Natural killer cell treated with Interleukin-12 subunit alpha and Interleukin-12 subunit beta and Interleukin-15 and Interleukin-18, amount 100 ng/mL, for 72 hours (primary cell): ENCODE results near the gene NDC80. TPM values are rescaled to one million over a fixed set of nuclear protein-coding genes. Genes with fewer than 3 reads are reported as not detected.

Source experiments
- ATAC-seq, 2 donors: fragments of 150-1000 bp; cut with Tn5 transposase in 1 of 2; sonication (Bioruptor Pico), chemical (Tn5 transposase) in 1 of 2; 2 replicates each; pipeline ENCODE4 v1.10.0; 2021
- DNase-seq: peaks from one replicate; pipeline ENCODE4 v3.0.0; 2022; ENCODE audit warnings: low spot score
- H3K27ac Mint-ChIP-seq, 2 donors: 1 replicate in 1 of 2; 2 replicates in 1 of 2; pipeline ENCODE4 v1.8.0; 2022; ENCODE audit warnings: mixed read lengths in 2 of 2, mild to moderate bottlenecking in 1 of 2, moderate library complexity in 1 of 2
- H3K27me3 Mint-ChIP-seq, 2 donors: 1 replicate in 1 of 2; 2 replicates in 1 of 2; pipeline ENCODE4 v1.8.0; 2022; ENCODE audit warnings: mixed read lengths in 2 of 2
- H3K36me3 Mint-ChIP-seq: one replicate; pipeline ENCODE4 v1.8.0; 2022; ENCODE audit warnings: mixed read lengths
- H3K4me1 Mint-ChIP-seq, 2 donors: 1 replicate in 1 of 2; 2 replicates in 1 of 2; pipeline ENCODE4 v1.8.0; 2022; ENCODE audit warnings: low read depth in 2 of 2, mixed read lengths in 2 of 2, mild to moderate bottlenecking in 1 of 2
- H3K4me3 Mint-ChIP-seq: one replicate; pipeline ENCODE4 v1.8.0; 2022; ENCODE audit warnings: mixed read lengths
- H3K9me3 Mint-ChIP-seq: 2 replicates; pipeline ENCODE4 v1.8.0; 2022; ENCODE audit warnings: mixed read lengths
- total RNA-seq, 2 donors: library from RNA; stranded (reverse); gene quantifications; one replicate each; pipeline ENCODE4 v1.2.3, GENCODE V29; 2022

NDC80 gene
- total RNA-seq, 2 donors from 2014 or later, result 24.5 to 52.3 TPM

GRCh38 chr18:2617401-2617998 is 46.1 kb downstream of the NDC80 start:
- H3K27ac Mint-ChIP-seq, result no peak overlapping the region
- H3K27me3 Mint-ChIP-seq, result no peaks in the 10 kb centered on the region
- no peaks in the 10 kb centered on the region for H3K4me1 Mint-ChIP-seq
- no peak for DNase-seq
- no peak overlapping the region for H3K4me3 Mint-ChIP-seq
- peaks cover 5% of the 10 kb centered on the region for H3K36me3 Mint-ChIP-seq
- no peak for ATAC-seq
- no peaks in the 10 kb centered on the region for H3K9me3 Mint-ChIP-seq

GRCh38 chr18:2618009-2618408 is 46.7 kb downstream of the NDC80 start:
- Mint-ChIP-seq H3K27me3 (no peaks in the 10 kb centered on the region), H3K4me1 (no peaks in the 10 kb centered on the region)
- DNase-seq, result no peak

DNA sequence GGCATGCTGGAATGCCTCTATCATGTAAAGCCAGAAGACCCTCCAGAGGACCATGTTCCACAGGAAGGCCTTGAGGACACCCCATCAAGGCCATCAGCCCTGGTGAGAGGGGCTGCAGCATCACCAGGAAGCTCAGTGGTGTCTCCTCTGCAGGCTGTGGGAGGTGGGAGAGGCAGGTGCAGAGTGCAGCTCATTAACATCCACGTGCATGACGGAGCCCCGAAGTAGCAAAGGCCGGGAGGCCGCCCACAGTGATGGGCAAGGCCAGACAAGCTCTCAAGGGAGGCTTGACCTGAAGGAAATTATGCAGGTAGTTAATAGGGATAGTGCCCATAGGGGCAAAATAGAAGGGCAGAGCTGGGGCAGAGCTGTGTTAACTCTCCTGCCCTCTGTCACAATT is 53.9 kb downstream of the NDC80 start:
- Mint-ChIP-seq H3K27me3 (no peaks in the 10 kb centered on the region), H3K4me3 (no peak overlapping the region), H3K27ac (peak overlapping the region in 1 of 2 donors; percentile 53), H3K9me3 (no peaks in the 10 kb centered on the region), H3K4me1 (peaks cover 8 to 16% of the 10 kb centered on the region in 2 donors), H3K36me3 (no peaks in the 10 kb centered on the region)
- no peak for ATAC-seq
- DNase-seq, result no peak

More at GRCh38 chr18:2618009-2618408, 46.7 kb downstream of the NDC80 start:
- peaks cover 5% of the 10 kb centered on the region for H3K36me3 Mint-ChIP-seq
- no peak overlapping the region for H3K4me3 Mint-ChIP-seq
- H3K27ac Mint-ChIP-seq, result no peak overlapping the region
- no peak for ATAC-seq
- H3K9me3 Mint-ChIP-seq, result no peaks in the 10 kb centered on the region

GRCh38 chr18:2627821-2628276 is 56.5 kb downstream of the NDC80 start:
- ATAC-seq (peak; percentile 97 to 98), DNase-seq (peak; percentile 62)
- H3K36me3 Mint-ChIP-seq, result no peaks in the 10 kb centered on the region
- no peaks in the 10 kb centered on the region for H3K27me3 Mint-ChIP-seq
- H3K4me3 Mint-ChIP-seq, result no peak overlapping the region
- H3K4me1 Mint-ChIP-seq, result peaks cover 8 to 16% of the 10 kb centered on the region in 2 donors
- peak overlapping the region; percentile 36 to 56 for H3K27ac Mint-ChIP-seq
- no peaks in the 10 kb centered on the region for H3K9me3 Mint-ChIP-seq

DNA sequence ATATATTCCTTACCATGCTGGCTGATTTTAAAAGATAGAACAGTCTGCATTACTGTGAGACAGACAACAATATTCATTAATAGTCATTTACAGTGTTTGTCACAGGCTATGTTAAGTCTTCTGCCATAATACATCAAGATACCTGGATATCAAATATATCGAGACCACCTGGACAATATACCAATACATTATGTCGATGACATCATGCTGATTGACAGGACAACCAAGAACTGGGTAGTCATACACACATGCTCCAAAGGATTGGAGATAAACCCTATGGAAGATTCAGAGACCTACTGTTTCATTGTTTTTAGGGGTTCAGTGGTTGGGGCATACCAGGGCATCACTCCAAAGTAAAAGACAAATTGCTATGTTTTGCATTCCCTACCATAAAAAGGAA is 57.6 kb downstream of the NDC80 start:
- Mint-ChIP-seq H3K4me3 (no peak overlapping the region), H3K9me3 (no peaks in the 10 kb centered on the region), H3K27ac (peak overlapping the region in 1 of 2 donors; percentile 56), H3K27me3 (no peaks in the 10 kb centered on the region), H3K4me1 (peaks cover 8 to 16% of the 10 kb centered on the region in 2 donors), H3K36me3 (no peaks in the 10 kb centered on the region)
- DNase-seq (no peak), ATAC-seq (no peak)

DNA sequence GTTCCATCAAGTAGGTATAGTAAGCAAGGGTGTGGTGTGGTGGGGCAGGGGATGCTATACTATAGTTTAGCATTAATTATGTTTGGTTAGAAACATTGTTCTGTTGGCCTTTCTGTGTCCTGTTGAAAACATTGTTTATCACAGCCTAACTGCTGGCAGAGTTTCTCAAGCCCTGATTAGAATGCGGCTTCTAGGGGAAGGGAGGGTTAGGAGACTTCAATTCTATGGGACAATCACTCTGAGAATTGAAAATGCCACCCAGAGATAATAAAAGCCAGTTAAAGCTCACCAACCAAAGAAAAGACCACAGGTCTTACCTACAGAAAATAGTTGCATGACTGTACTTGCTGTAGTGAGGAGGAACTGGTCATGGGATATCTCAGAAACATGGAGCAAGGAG is 64.2 kb downstream of the NDC80 start:
- ATAC-seq, result no peak
- H3K4me3 Mint-ChIP-seq, result peak overlapping the region; percentile 41
- H3K27ac Mint-ChIP-seq, result peak overlapping the region in 1 of 2 donors; percentile 94
- peaks cover 39 to 54% of the 10 kb centered on the region in 2 donors for H3K4me1 Mint-ChIP-seq
- H3K9me3 Mint-ChIP-seq, result peaks cover 4% of the 10 kb centered on the region
- DNase-seq, result no peak
- no peaks in the 10 kb centered on the region for H3K27me3 Mint-ChIP-seq
- H3K36me3 Mint-ChIP-seq, result peaks cover 4% of the 10 kb centered on the region

DNA sequence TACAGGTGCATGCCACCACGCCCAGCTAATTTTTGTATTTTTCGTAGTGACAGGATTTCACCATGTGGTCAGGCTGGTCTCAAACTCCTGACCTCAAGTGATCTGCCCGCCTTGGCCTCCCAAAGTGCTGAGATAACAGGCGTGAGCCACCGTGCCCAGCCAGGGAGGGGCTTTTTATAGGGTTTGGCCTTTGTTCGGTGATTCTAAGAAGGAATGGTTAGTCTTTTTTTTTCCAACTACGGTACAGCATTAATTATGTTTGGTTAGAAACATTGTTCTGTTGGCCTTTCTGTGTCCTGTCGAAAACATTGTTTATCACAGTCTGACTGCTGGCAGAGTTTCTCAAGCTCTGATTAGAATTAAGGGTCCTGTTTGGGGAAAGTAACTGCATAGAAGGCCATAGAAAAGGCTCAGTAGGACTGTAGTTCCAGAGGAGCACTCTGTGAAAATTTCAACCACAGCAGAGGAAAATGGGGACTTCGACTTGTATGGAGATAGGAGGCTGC is 64.8 kb downstream of the NDC80 start:
- Mint-ChIP-seq H3K27me3 (no peaks in the 10 kb centered on the region), H3K27ac (peak overlapping the region in 1 of 2 donors; percentile 94), H3K9me3 (peaks cover 4% of the 10 kb centered on the region), H3K4me1 (peaks cover 42 to 60% of the 10 kb centered on the region in 2 donors), H3K36me3 (peaks cover 4% of the 10 kb centered on the region), H3K4me3 (peak overlapping the region; percentile 85)
- DNase-seq (no peak), ATAC-seq (peak in 1 of 2 donors; percentile 39)

GRCh38 chr18:2641638-2642037 is 70.3 kb downstream of the NDC80 start:
- no peaks in the 10 kb centered on the region for H3K36me3 Mint-ChIP-seq
- ATAC-seq (peak; percentile 81 to 88), DNase-seq (no peak)
- H3K9me3 Mint-ChIP-seq, result no peaks in the 10 kb centered on the region
- H3K4me3 Mint-ChIP-seq, result peak overlapping the region; percentile 77
- no peaks in the 10 kb centered on the region for H3K27me3 Mint-ChIP-seq
- H3K4me1 Mint-ChIP-seq, result peaks cover 26 to 45% of the 10 kb centered on the region in 2 donors
- H3K27ac Mint-ChIP-seq, result no peak overlapping the region

- H3K4me1 Mint-ChIP-seq, result peaks cover 19 to 34% of the 10 kb centered on the region in 2 donors
- ATAC-seq (no peak), DNase-seq (no peak)
- no peaks in the 10 kb centered on the region for H3K9me3 Mint-ChIP-seq
- no peaks in the 10 kb centered on the region for H3K36me3 Mint-ChIP-seq
- H3K27me3 Mint-ChIP-seq, result no peaks in the 10 kb centered on the region
- H3K4me3 Mint-ChIP-seq, result no peak overlapping the region
- no peak overlapping the region for H3K27ac Mint-ChIP-seq
These were observed 71.4 kb downstream of the NDC80 start for GRCh38 chr18:2642771-2643170.

DNA sequence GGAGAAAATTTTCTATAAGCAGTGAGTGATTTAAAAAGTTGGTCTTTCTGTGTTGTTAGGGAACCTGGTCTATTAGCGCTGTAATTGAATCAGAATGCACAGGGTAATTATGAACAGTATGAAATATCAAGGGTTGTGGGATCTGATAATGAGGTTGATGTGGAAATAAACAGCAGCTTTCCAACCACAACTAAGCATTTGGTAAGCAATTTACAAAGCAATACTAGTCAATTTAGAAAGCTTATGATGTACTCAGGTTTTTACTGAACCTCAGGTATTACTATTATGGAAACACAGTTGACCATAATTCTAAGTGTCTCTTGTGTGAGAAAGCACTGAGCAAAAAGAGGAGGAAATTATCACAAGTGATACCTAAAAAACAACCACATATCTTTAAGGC is 73.2 kb downstream of the NDC80 start:
- Mint-ChIP-seq H3K27me3 (no peaks in the 10 kb centered on the region), H3K4me3 (no peak overlapping the region), H3K9me3 (no peaks in the 10 kb centered on the region), H3K4me1 (peaks cover 12 to 22% of the 10 kb centered on the region in 2 donors), H3K27ac (no peak overlapping the region), H3K36me3 (no peaks in the 10 kb centered on the region)
- DNase-seq (no peak), ATAC-seq (peak in 1 of 2 donors; percentile 57)

DNA sequence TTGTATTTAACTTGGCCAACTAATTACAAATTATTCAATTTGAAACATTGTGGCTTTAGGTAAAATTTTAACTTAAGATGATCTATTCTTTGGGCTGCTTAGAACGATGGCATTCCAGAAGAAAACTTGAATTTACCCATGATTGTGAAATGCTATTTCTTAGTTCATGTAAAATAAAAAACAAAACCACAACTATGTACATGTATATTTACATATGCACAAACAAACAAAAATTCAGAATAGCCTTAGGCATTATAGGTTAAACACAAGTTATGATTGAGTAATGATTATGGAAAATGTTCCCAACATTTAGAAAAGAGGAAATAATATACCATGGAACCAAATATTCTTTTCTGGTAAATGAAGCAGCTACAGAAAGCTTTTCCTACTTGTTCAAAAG is 80.6 kb downstream of the NDC80 start:
- peaks cover 11 to 14% of the 10 kb centered on the region in 2 donors for H3K4me1 Mint-ChIP-seq
- no peak overlapping the region for H3K4me3 Mint-ChIP-seq
- H3K9me3 Mint-ChIP-seq, result no peaks in the 10 kb centered on the region
- no peak for DNase-seq
- peaks cover 6% of the 10 kb centered on the region for H3K36me3 Mint-ChIP-seq
- no peak for ATAC-seq
- H3K27ac Mint-ChIP-seq, result no peak overlapping the region
- H3K27me3 Mint-ChIP-seq, result no peaks in the 10 kb centered on the region

- Mint-ChIP-seq H3K4me3 (no peak overlapping the region), H3K4me1 (peaks cover 23 to 26% of the 10 kb centered on the region in 2 donors), H3K27me3 (no peaks in the 10 kb centered on the region), H3K9me3 (no peaks in the 10 kb centered on the region), H3K27ac (no peak overlapping the region), H3K36me3 (peaks cover 8% of the 10 kb centered on the region)
- ATAC-seq (no peak), DNase-seq (no peak)
These were observed 82.1 kb downstream of the NDC80 start for GRCh38 chr18:2653467-2653866.

DNA sequence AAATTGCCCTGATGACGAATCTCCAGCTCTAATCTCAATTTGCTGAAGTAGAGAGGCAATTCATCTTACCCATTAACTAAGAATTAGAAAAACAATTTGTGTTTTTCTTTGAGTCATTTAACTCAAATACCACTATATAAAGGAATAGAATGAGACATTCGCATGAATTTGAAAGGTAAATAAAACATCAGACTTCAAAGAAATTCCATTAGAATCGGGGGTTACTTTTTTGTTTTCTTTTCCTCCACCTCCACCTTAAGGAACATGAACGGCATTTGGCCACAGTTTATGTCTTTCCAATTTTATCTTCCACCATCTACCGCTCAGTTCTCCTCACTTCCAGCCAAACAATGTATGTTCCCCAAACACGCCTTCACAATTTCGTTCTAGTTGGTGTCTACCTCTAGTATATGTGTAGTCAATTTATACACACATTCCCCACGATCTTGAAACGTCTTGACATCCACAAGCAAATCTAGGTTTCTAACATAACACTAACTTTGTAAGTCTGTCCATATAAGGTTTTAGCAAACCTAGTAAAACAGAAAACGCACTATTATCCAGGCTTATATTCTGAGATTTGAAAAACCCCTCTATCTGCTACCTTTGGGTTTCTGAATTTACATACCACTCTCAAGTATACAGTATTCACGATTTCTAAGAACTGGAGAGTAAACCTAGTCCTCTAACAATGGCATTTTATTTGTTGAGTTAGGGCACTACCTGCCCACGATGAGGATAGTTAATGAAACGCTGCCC is 83.0 kb downstream of the NDC80 start:
- no peaks in the 10 kb centered on the region for H3K9me3 Mint-ChIP-seq
- peaks cover 26 to 31% of the 10 kb centered on the region in 2 donors for H3K4me1 Mint-ChIP-seq
- H3K4me3 Mint-ChIP-seq, result peak overlapping the region; percentile 93
- H3K27me3 Mint-ChIP-seq, result no peaks in the 10 kb centered on the region
- H3K27ac Mint-ChIP-seq, result peak overlapping the region; percentile 45 to 84
- DNase-seq (no peak), ATAC-seq (no peak)
- peaks cover 8% of the 10 kb centered on the region for H3K36me3 Mint-ChIP-seq

- H3K36me3 Mint-ChIP-seq, result peaks cover 8% of the 10 kb centered on the region
- ATAC-seq (peak; percentile 52 to 69), DNase-seq (no peak)
- peak overlapping the region; percentile 45 to 84 for H3K27ac Mint-ChIP-seq
- no peaks in the 10 kb centered on the region for H3K9me3 Mint-ChIP-seq
- peaks cover 29 to 35% of the 10 kb centered on the region in 2 donors for H3K4me1 Mint-ChIP-seq
- H3K4me3 Mint-ChIP-seq, result peak overlapping the region; percentile 93
- no peaks in the 10 kb centered on the region for H3K27me3 Mint-ChIP-seq
These were observed 83.5 kb downstream of the NDC80 start for GRCh38 chr18:2654928-2655177.
